GM19043 (cell line): Measurements from ENCODE around the gene CCDC43.
"Not testable (repeated sequence)": the region's sequence is repeated elsewhere in the genome, so short reads cannot be mapped to it uniquely, and the experiment has no call there.

Source experiments
- ATAC-seq: cut with Tn5 transposase; IDR thresholded peaks from one replicate; pipeline ENCODE4 v1.9.1; 2021; ENCODE audit warnings: low read depth; ENCODE audit not compliant: unreplicated experiment

The CCDC43 gene

GRCh38 chr17:44672479-44673093 is 17.0 kb downstream of the CCDC43 start:
- no peak for ATAC-seq

DNA sequence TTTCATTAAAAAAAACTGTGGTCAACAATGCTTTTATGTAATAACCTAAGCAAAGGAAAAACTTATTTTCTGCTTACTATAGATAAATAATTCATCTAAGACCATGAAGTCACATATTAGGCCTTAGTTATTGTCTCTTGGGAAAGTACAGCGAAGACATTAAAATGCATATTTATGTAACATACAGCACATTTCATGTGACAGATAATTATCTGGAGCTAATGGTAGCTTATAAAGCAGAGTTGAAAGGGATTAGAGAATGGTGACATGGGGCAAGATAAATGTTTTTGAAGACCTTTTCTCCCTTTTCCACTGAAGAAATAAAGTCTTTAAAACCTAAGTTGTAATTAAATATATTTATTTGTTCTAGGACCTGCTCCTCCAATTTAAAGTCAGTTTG is 23.6 kb downstream of the CCDC43 start:
- no peak for ATAC-seq

GRCh38 chr17:44664867-44665266 is 24.7 kb downstream of the CCDC43 start:
- no peak for ATAC-seq

- ATAC-seq = no peak
Measured at GRCh38 chr17:44663095-44663494, 26.5 kb downstream of the CCDC43 start.

DNA sequence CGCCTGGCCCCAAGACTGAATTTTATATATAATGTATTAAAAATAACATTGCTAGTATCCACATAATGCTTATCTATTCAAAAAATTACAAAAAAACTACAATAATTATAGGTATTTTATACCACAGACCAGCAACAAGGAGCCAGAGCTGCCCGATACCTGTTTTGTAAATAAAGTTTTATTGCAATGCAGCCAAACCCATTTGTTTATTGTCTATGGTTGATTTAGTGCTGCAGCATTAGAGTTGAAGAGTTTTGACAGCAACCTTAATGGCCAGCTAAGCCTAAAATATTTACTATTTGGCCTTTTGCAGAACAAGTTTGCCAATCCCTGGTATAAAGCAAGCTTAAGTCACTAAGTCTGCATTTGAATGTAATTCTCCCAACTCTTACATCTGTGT is 27.7 kb downstream of the CCDC43 start:
- ATAC-seq = no peak

DNA sequence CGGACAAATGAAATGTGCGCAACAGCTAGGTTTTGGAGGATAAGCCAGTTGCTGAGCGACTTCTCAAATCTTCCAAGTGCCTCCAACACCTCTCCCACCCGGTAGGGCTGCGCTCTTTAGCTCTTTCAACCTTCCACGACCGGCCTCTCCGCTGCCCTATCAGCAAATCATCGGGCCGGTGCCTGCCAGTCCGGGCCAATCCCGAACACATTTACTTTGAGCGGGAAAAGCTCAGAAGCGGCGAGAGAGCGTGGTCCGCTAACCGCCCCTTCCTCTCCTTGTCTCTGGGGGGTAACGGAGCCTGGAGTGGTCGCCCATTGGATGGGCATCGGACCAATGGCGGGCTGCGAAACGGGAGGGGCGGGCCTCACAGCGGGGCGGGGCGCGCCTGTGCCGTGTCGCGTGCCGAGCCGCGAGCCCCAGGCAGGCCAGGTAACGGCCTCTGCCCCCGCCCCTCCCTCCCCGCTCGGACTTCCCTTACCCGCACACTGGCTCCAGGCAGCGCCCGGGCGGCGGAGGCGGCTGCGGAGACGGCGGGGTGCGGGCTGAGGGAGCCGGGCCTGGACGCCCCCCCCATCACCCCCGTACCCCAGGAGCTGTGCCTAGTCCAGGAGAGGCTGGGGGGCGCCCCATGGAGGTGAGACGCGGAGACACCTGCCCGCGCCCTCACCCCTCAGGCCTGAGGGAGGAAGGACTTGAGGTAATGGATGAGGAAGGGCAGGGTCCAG is 33.4 kb downstream of the CCDC43 start, which contains the start of gene MEIOC:
TSS of gene MEIOC (plus strand) at position 486 of the 728 bp plus-strand sequence. CDS start at position 632, 146 bp downstream.
- ATAC-seq = no peak

DNA sequence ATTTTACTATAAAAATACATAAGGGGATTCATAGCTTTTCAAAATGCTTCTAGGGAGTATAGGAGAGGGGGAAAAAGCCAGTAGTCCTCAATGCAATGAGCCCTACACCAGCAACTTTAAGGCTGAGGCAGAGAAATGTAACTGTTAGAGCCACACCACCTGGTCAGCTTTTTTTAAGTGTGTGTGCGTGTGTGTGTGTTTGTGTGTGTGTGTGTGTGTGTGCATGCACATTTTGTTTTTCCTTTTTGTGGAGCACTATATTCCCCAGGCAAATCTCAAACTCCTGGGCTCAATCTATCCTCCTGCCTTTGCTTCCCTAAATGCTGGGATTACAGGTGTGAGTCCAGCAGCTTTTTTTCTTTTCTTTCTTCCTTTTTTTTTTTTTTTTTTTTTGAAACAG is 35.6 kb downstream of the CCDC43 start:
- ATAC-seq = no peak

- no peak for ATAC-seq
Measured at GRCh38 chr17:44653384-44653783, 36.2 kb downstream of the CCDC43 start.

DNA sequence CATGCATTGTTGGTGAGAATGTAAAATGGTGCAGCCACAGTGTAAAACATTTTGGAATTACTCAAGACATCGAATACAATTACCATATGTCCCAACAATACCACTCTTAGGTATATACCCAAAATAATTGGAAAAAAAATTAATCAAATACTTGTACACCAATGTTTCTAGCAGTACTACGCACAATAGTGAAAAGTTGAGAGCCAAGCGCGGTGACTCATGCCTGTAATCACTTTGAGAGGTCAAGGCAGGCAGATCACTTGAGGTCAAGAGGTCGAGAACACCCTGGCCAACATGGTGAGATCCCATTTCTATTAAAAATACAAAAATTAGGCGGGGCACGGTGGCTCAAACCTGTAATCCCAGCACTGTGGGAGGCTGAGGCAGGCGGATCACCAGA is 36.8 kb downstream of the CCDC43 start:
- no peak for ATAC-seq

DNA sequence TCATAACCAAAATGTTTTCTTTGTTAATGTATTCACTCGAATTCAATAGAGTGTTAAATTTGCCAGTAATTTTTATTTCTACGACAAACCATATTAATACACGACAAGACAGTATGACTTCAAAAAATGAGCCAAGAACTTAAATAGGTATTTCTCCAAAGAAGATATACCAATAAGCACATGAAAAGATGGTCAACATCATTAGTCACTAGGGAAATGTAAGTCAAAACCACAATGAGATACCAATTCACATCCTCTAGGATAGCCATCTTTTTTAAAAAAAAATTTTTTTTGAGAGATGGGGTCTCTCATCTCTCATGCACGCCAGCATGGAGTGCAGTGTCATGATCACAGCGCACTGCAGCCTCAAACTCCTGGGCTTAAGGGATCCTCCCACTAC is 38.3 kb downstream of the CCDC43 start:
- no peak for ATAC-seq

- no peak for ATAC-seq
Measured at GRCh38 chr17:44648963-44649362, 40.6 kb downstream of the CCDC43 start.

DNA sequence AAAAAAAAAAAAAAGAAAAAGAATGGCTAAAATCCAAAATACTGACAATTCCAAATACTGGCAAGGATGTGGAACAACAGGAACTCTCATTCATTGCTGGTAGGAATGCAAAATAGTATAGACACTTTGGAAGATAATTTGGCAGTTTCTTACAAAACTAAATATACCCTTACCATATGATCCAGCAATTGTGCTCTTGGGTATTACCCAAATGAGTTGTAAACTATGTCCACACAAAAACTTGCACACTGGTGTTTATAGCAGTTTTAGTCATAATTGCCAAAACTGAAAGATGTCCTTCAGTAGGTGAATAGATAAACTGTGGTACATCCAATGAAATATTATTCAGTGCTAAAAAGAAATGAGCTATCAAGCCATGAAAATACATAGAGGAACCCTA is 41.8 kb downstream of the CCDC43 start:
- no peak for ATAC-seq

DNA sequence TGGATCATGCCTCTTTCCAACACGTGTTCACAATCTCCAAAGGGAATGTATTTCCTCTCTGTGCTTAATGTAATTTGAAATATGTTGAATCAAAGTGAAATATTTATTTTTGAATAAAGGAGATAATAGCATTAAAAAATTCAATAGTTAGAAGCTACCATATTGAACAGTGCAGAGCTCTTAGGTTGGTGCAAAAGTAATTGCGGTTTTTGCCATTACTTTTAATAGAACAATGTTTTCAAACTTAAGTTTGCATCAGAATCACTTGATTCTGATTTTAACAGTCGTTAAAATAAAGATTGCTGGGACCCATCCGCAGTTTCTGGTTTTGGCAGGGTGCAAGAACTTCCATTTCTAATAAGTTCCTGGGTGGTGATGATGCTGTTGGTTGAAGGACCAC is 43.3 kb downstream of the CCDC43 start:
- ATAC-seq = no peak

GRCh38 chr17:44645341-44645740 is 44.2 kb downstream of the CCDC43 start:
- ATAC-seq = no peak

- no peak for ATAC-seq
Measured at GRCh38 chr17:44642834-44643233, 46.7 kb downstream of the CCDC43 start.

- ATAC-seq = no peak
Measured at GRCh38 chr17:44637066-44637465, 52.5 kb downstream of the CCDC43 start.

- ATAC-seq = no peak
Measured at GRCh38 chr17:44636562-44636961, 53.0 kb downstream of the CCDC43 start.

GRCh38 chr17:44634401-44634800 is 55.2 kb downstream of the CCDC43 start:
- not testable (repeated sequence) for ATAC-seq

GRCh38 chr17:44633998-44634397 is 55.6 kb downstream of the CCDC43 start:
- no peak for ATAC-seq

DNA sequence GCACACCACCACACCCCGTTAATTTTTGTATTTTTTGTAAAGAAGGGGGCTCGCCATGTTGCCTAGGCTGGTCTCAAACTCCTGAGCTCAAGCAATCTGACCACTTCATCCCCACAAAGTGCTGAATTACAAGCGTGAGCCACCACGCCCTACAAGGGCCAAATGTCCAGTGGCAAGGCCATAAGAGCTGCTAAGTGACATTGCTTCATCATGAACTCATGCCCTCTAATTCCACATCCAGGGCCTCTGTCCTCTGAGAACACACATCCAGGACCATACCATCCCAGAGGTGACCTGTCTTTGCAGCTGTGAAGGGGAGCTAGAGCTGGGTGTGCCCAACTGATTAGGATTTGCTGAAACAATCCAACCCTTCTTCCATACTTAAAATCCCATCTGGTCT is 58.9 kb downstream of the CCDC43 start:
- no peak for ATAC-seq

DNA sequence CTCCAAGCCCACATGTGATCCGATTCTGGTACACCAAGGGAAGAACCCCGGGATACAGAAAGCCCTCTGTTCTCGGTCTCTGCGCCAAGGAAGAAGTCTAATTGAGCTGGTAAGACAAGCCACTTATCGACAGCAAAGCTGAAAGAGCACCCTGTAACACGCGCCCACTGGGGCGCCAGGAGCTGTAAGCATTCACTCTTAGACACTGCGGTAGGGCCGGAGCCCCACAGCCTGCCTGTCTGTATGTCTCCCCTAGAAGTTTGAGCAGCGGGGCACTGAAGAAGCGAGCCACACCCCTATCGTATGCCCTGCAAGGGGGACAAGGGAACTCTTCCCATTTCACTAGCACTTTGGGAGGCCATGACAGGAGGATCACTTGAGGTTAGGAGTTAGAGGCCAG is 60.3 kb downstream of the CCDC43 start:
- ATAC-seq = no peak
